Measurements from ENCODE around the gene SMYD3. TPM values are rescaled to one million over a fixed set of nuclear protein-coding genes. Genes with fewer than 3 reads are reported as not detected.
A peak's percentile ranks its signal among the peaks of the same experiment; 100 is the strongest.

The SMYD3 gene
- total and polyA plus RNA-seq, 10 of the 15 experiments (the other 5 are each of a cell fraction or from before 2014, with no cell fraction given) = 18.3 to 54.0 (median 24.8) TPM

- TF ChIP-seq SKIL (IDR thresholded peaks at IDR 0.05; ENCODE audit: low read depth, poor library complexity, severe bottlenecking) (peak; percentile 32), MYB (IDR thresholded peaks at IDR 0.05; ENCODE audit: borderline replicate concordance, low read depth, low read length) (no peak), CBX5 (IDR thresholded peaks at IDR 0.05; ENCODE audit: low read depth) (no peak), ZNF217 (IDR thresholded peaks at IDR 0.05) (no peak; the same call in 1 of the 2 replicates), CEBPZ (IDR thresholded peaks at IDR 0.05; ENCODE audit: low read depth, low read length) (no peak), IRF3 (IDR thresholded peaks at IDR 0.05) (no peak), TARDBP (IDR thresholded peaks at IDR 0.05; ENCODE audit: borderline replicate concordance) (no peak), ETV6 (conservative IDR thresholded peaks at IDR 0.05 in 1 of 2, IDR thresholded peaks at IDR 0.05 in 1 of 2; ENCODE audit: borderline replicate concordance in 1 of 2, low read depth in 1 of 2) (peak in 1 of 2 experiments; percentile 65; a peak in 2 of 4 replicates), NFYA (IDR thresholded peaks at IDR 0.05; ENCODE audit: borderline replicate concordance, low read depth, low read length) (no peak), FOXM1 (IDR thresholded peaks at IDR 0.05; ENCODE audit: low read depth, low read length) (no peak), ESRRA (IDR thresholded peaks at IDR 0.05; ENCODE audit: low read length) (no peak), MTA3 (IDR thresholded peaks at IDR 0.05; ENCODE audit: borderline replicate concordance, low read length) (no peak), ZSCAN29 (IDR thresholded peaks at IDR 0.05) (no peak), ZNF274 (IDR thresholded peaks at IDR 0.05; ENCODE audit: insufficient read depth, insufficient read length) (no peak), SIX5 (IDR thresholded peaks at IDR 0.05; ENCODE audit: low read depth, low read length, severe bottlenecking) (no peak), KAT2A (conservative IDR thresholded peaks at IDR 0.05; ENCODE audit: control insufficient read depth, low read depth, low read length) (no peak), RAD21 (IDR thresholded peaks at IDR 0.05; ENCODE audit: insufficient read depth, low read depth, low read length) (no peak), TCF7 (IDR thresholded peaks at IDR 0.05; ENCODE audit: borderline replicate concordance) (no peak), IRF4 (IDR thresholded peaks at IDR 0.05; ENCODE audit: low read depth, low read length) (peak; percentile 76), WRNIP1 (IDR thresholded peaks at IDR 0.05; ENCODE audit: borderline replicate concordance, low read depth, low read length) (no peak), SREBF1 (IDR thresholded peaks at IDR 0.05; ENCODE audit: low read length) (no peak), SMC3 (IDR thresholded peaks at IDR 0.05; ENCODE audit: borderline replicate concordance, low read length) (no peak), TCF3 (IDR thresholded peaks at IDR 0.05; ENCODE audit: borderline replicate concordance, insufficient read depth, low read depth, low read length) (no peak)
Observed at GRCh38 chr1:246214708-246215509, 292.2 kb downstream of the SMYD3 start (continued).
